GM12878 (cell line): ENCODE measurements around the gene SFPQ. TPM values are rescaled to one million over a fixed set of nuclear protein-coding genes. Genes with fewer than 3 reads are reported as not detected.

Experiments used
- ATAC-seq: fragments of 200-7000 bp; cut with Tn5 transposase; 3 replicates; pipeline ENCODE4 v1.9.1; 2020; ENCODE audit warnings: mild to moderate bottlenecking, moderate library complexity
- BruUV-seq: library from RNA; stranded (reverse); fragments of 400-500 nt; replicated peaks from 2 replicates; lab custom pipeline; 2021; lab: Mats Ljungman, UMichigan
- CTCF ChIA-PET: fragments of 300-600 bp; sonication (Branson Sonifier 250); formaldehyde crosslinking; extraction: SDS; loops from one replicate; lab custom pipeline; 2021; ENCODE audit warnings: inconsistent platforms; lab: Yijun Ruan, JAX
- POLR2A ChIA-PET: fragments of 350-600 bp; formaldehyde crosslinking; extraction: SDS; loops from one replicate; lab custom pipeline; 2021; ENCODE audit warnings: inconsistent platforms; lab: Charles Lee
- RAD21 ChIA-PET: fragments of 300-600 bp; sonication (Branson Sonifier 250); formaldehyde crosslinking; loops from one replicate; lab custom pipeline; 2023; ENCODE audit warnings: antibody characterized with exemption; ENCODE audit not compliant: unreplicated experiment; lab: Charles Lee
- SMC1A ChIA-PET: fragments of 300-600 bp; sonication (Branson Sonifier 250); formaldehyde crosslinking; loops from one replicate; lab custom pipeline; 2023; ENCODE audit not compliant: unreplicated experiment, uncharacterized antibody; lab: Charles Lee
- DNase-seq: peaks from one replicate; pipeline ENCODE4 v3.0.0-alpha.2; 2011; ENCODE audit warnings: low read depth, low spot score
- FAIRE-seq: peaks from 3 replicates; lab custom pipeline; 2011; peaks lifted over from hg19 to GRCh38; lab: Jason Lieb, UNC
- H2AFZ ChIP-seq: 2 replicates; pipeline ENCODE4 v1.6.0; 2011; ENCODE audit warnings: low read depth, low read length, control low read depth; ENCODE audit not compliant: control insufficient read depth
- H3K27ac ChIP-seq: 2 replicates; pipeline ENCODE4 v1.5.1; 2011; ENCODE audit warnings: control low read depth; ENCODE audit not compliant: control insufficient read depth, insufficient read depth
- H3K27me3 ChIP-seq, 2 experiments: replicated peaks in 1 of 2; 2 replicates each; pipeline versions ENCODE4 v1.6.0 to v1.6.1; 2011; ENCODE audit warnings: low read length in 1 of 2; ENCODE audit not compliant: control insufficient read depth in 2 of 2, insufficient read depth in 2 of 2
- H3K36me3 ChIP-seq, 2 experiments: 2 replicates each; pipeline ENCODE4 v1.5.1; 2011; ENCODE audit warnings: low read length in 1 of 2; ENCODE audit not compliant: control insufficient read depth in 2 of 2, insufficient read depth in 2 of 2
- H3K4me1 ChIP-seq: 2 replicates; pipeline ENCODE4 v1.6.1; 2011; ENCODE audit warnings: mild to moderate bottlenecking, low read length, moderate library complexity, mixed read lengths; ENCODE audit not compliant: control insufficient read depth, insufficient read depth
- H3K4me2 ChIP-seq: 2 replicates; pipeline ENCODE4 v1.6.0; 2011; ENCODE audit warnings: control low read depth; ENCODE audit not compliant: control insufficient read depth, insufficient read depth
- H3K4me3 ChIP-seq: fragments of 200-600 bp; sonication (generic); 2 replicates; pipeline ENCODE4 v1.5.1; 2016
- H3K79me2 ChIP-seq: 2 replicates; pipeline ENCODE4 v1.6.0; 2011; ENCODE audit warnings: low read length; ENCODE audit not compliant: control insufficient read depth, insufficient read depth
- H3K9ac ChIP-seq: 2 replicates; pipeline ENCODE4 v1.8.0; 2011; ENCODE audit warnings: low read length, control low read depth, mixed read lengths; ENCODE audit not compliant: control insufficient read depth, insufficient read depth
- H3K9me3 ChIP-seq: replicated peaks from 3 replicates; pipeline ENCODE4 v1.5.1; 2011; ENCODE audit warnings: mild to moderate bottlenecking, low read length; ENCODE audit not compliant: control insufficient read depth, insufficient read depth
- H4K20me1 ChIP-seq: 2 replicates; pipeline ENCODE4 v1.6.0; 2011; ENCODE audit not compliant: control insufficient read depth, insufficient read depth
- BCL11A ChIP-seq: IDR thresholded peaks from 2 replicates; pipeline ENCODE4 v1.6.1; 2011; ENCODE audit warnings: low read depth, low read length
- HCFC1 ChIP-seq: fragments of 150-350 bp; IDR thresholded peaks from 2 replicates; pipeline ENCODE4 v1.6.1; 2014; ENCODE audit warnings: low read length
- HDAC2 ChIP-seq: fragments of 200-600 bp; sonication (generic); IDR thresholded peaks from 2 replicates; pipeline ENCODE4 v1.6.1; 2017
- IRF4 ChIP-seq: IDR thresholded peaks from 2 replicates; pipeline ENCODE4 v1.6.1; 2011; ENCODE audit warnings: low read depth, low read length
- NFIC ChIP-seq: IDR thresholded peaks from 2 replicates; pipeline ENCODE4 v1.6.1; 2012; ENCODE audit warnings: low read depth, mild to moderate bottlenecking, inconsistent platforms, low read length, moderate library complexity
- NR2C1 ChIP-seq: fragments of 450-650 bp; IDR thresholded peaks from 2 replicates; pipeline ENCODE4 v1.6.1; 2017; ENCODE audit warnings: antibody characterized with exemption, mild to moderate bottlenecking, moderate library complexity
- POLR2AphosphoS5 ChIP-seq: IDR thresholded peaks from 2 replicates; pipeline ENCODE4 v1.6.1; 2011; ENCODE audit warnings: mild to moderate bottlenecking, low read length, inconsistent platforms
- RBBP5 ChIP-seq: fragments of 200-600 bp; sonication (generic); conservative IDR thresholded peaks from 2 replicates; pipeline ENCODE4 v1.6.1; 2016
- ZNF217 ChIP-seq: fragments of 450-650 bp; IDR thresholded peaks from 2 replicates; pipeline ENCODE4 v1.6.1; 2017; ENCODE audit warnings: antibody characterized with exemption, mild to moderate bottlenecking
- WGBS: methylation state at CpG from one replicate; pipeline ENCODE4 v1.1.6; 2016; ENCODE audit warnings: low lambda C conversion rate; ENCODE audit not compliant: insufficient replicate concordance, insufficient coverage; ENCODE audit errors: missing lambda C conversion rate; 5-methylcytosine and 5-hydroxymethylcytosine counted together
- in situ Hi-C: fragments of 300-500 bp; cut with MboI; formaldehyde crosslinking; loops from 9 replicates; pipeline ENCODE4 v1.14.3; 2018; ENCODE audit warnings: mixed read lengths
- intact Hi-C: fragments of 100-400 bp; cut with micrococcal nuclease; formaldehyde crosslinking; loops from one replicate; pipeline ENCODE4 v1.14.2; 2022; ENCODE audit not compliant: unreplicated experiment
- polyA plus RNA-seq, 11 experiments: library from polyadenylated mRNA; depleted of rRNA in 4 of 11; unstranded in 6 of 11; stranded (reverse) in 5 of 11; fragments of >200 nt; fragmentation: Nextera tagmentation in 4 of 11; fragmentation: Illumina TruSeq in 1 of 11; extraction: Ambion mirVana in 4 of 11; extraction: Trizol in 1 of 11; gene quantifications; 1 replicate in 1 of 11; 2 replicates in 10 of 11; pipeline versions ENCODE4 v1.2.1 to v1.2.3, GENCODE V29; 2011 to 2016; ENCODE audit warnings: inconsistent platforms in 2 of 11, missing spikeins in 2 of 11, low read depth in 1 of 11
- total RNA-seq, 4 experiments: library from RNA; depleted of rRNA in 3 of 4; stranded (reverse); fragments of >200 nt in 3 of 4; fragmentation: Illumina TruSeq in 1 of 4; extraction: Trizol in 1 of 4; gene quantifications; 2 replicates each; pipeline versions ENCODE4 v1.2.1 to v1.2.3, GENCODE V29; 2013 to 2021
- TF ChIP-seq, protein P1 (sequence below): fragments of 450-650 bp; IDR thresholded peaks from 2 replicates; pipeline ENCODE4 v1.6.1; 2017; ENCODE audit warnings: antibody characterized with exemption, mild to moderate bottlenecking, moderate library complexity
- TF ChIP-seq, protein P2 (sequence below): fragments of 450-650 bp; IDR thresholded peaks from 2 replicates; pipeline ENCODE4 v1.6.1; 2017; ENCODE audit warnings: mild to moderate bottlenecking, moderate library complexity

SFPQ gene
- total and polyA plus RNA-seq, 10 of the 15 experiments (the other 5 are each of a cell fraction or from before 2014, with no cell fraction given), result 78.5 to 559 (median 199) TPM

DNA sequence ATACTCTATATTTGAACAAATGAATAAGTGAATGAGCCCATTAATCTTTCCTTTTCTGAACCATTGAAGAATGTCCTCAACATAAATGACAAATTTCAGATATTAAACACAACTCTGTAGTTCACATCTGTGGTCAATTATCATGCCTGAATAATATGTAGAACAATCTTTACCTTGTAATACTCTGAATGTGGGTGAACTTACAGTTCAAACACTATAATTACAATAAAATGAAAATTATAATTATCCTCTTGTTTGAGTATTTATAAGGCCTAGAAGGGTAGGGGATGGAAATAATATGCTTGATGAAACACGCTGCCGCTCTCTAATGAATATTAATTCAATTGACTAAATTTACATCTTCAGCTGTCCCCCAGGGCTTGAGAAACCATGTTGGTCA, 8.7 kb upstream of the SFPQ start (continued):
- TF ChIP-seq BCL11A, result no peak
- TF ChIP-seq NFIC, result no peak
- TF ChIP-seq HDAC2, result no peak
- TF ChIP-seq IRF4, result no peak
- TF ChIP-seq HCFC1, result no peak
- TF ChIP-seq, protein P1, sequence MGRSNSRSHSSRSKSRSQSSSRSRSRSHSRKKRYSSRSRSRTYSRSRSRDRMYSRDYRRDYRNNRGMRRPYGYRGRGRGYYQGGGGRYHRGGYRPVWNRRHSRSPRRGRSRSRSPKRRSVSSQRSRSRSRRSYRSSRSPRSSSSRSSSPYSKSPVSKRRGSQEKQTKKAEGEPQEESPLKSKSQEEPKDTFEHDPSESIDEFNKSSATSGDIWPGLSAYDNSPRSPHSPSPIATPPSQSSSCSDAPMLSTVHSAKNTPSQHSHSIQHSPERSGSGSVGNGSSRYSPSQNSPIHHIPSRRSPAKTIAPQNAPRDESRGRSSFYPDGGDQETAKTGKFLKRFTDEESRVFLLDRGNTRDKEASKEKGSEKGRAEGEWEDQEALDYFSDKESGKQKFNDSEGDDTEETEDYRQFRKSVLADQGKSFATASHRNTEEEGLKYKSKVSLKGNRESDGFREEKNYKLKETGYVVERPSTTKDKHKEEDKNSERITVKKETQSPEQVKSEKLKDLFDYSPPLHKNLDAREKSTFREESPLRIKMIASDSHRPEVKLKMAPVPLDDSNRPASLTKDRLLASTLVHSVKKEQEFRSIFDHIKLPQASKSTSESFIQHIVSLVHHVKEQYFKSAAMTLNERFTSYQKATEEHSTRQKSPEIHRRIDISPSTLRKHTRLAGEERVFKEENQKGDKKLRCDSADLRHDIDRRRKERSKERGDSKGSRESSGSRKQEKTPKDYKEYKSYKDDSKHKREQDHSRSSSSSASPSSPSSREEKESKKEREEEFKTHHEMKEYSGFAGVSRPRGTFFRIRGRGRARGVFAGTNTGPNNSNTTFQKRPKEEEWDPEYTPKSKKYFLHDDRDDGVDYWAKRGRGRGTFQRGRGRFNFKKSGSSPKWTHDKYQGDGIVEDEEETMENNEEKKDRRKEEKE, result no peak

DNA sequence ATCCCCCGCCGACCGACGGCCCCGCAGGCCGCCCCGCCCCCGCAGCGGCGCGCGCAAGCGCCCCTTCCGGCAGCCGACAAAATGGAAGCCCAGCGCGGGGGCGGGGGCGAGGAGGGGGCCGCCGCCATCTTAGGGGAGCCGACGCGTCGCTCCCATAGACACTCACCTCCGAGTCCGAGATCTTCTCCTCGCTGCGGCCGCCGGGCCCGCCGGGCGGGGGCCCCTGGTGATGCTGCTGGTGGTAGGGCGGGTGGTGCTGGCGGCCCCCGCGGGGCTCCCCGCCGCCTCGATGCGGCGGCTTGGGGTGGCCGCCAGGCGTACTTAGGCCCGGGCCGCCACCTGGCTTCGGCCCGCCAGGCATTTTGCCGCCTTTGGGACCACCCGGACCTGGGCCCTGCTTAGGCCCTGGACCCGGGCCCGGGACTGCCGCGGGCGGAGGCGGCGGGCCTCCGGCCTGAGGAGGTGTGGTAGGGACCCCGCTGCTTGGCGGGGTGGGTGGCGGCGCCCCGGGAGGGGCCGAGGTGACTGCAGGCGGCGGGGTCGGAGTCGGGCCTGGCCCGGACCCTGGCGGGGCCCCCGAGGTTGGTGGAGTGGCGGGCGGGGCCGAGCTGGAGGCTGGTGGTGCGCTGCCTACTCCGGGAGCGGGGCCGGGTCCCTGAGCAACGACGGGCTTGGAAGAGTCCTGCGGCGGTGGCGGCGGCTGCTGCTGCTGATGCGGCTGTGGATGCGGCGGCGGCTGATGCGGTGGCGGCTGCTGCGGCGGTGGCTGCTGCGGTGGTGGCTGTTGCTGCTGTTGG, 691 bp downstream of the SFPQ start:
- H3K27me3 ChIP-seq, result no peaks in the 10 kb centered on the region
- POLR2A ChIA-PET, result interaction anchor here (0.5 to 1.3 kb wide), 7 partner anchors 10 to 347 kb away, joined by 3 to 6 read pairs (median 3); partner anchors contain the start of genes TMEM35B and ZMYM4
- CTCF ChIA-PET, result interaction anchor here (0.7 to 1.3 kb wide), 2 partner anchors 9 to 428 kb away, joined by 3 to 5 read pairs; no protein-coding TSS in a partner anchor
- H3K9me3 ChIP-seq, result no peaks in the 10 kb centered on the region
- no peaks in the 10 kb centered on the region for H3K4me1 ChIP-seq
- peaks cover 10 to 29% of the 10 kb centered on the region in 2 experiments for H3K36me3 ChIP-seq
- H4K20me1 ChIP-seq, result peaks cover 21% of the 10 kb centered on the region
- peaks cover 57% of the 10 kb centered on the region for H3K79me2 ChIP-seq
- SMC1A ChIA-PET, result interaction anchor here (0.5 to 1.1 kb wide), 2 partner anchors 10 to 176 kb away, joined by 3 to 8 read pairs; no protein-coding TSS in a partner anchor
- H3K27ac ChIP-seq, result peak overlapping the region; percentile 94
- ATAC-seq (peak; percentile 68), FAIRE-seq (no peak), DNase-seq (no peak)
- intact Hi-C loops, result loop anchor here (5.0 kb wide), 2 partner anchors 75 to 160 kb away; partner anchors contain the start of genes ZMYM4 and ZMYM6
- WGBS, result under 1% methylated on average over 68 of the region's 94 CpGs
- H2AFZ ChIP-seq, result no peak overlapping the region; the same call in 1 of the 2 replicates
- RAD21 ChIA-PET, result interaction anchor here (0.5 to 0.6 kb wide), 3 partner anchors 10 to 325 kb away, joined by 3 to 4 read pairs (median 3); no protein-coding TSS in a partner anchor
- in situ Hi-C loops, result no loop called here
- H3K4me2 ChIP-seq, result no peak overlapping the region
- no TSS peak for BruUV-seq
- peak overlapping the region; percentile 80 for H3K4me3 ChIP-seq
- peak overlapping the region; percentile 98 for H3K9ac ChIP-seq
- TF ChIP-seq, protein P2, sequence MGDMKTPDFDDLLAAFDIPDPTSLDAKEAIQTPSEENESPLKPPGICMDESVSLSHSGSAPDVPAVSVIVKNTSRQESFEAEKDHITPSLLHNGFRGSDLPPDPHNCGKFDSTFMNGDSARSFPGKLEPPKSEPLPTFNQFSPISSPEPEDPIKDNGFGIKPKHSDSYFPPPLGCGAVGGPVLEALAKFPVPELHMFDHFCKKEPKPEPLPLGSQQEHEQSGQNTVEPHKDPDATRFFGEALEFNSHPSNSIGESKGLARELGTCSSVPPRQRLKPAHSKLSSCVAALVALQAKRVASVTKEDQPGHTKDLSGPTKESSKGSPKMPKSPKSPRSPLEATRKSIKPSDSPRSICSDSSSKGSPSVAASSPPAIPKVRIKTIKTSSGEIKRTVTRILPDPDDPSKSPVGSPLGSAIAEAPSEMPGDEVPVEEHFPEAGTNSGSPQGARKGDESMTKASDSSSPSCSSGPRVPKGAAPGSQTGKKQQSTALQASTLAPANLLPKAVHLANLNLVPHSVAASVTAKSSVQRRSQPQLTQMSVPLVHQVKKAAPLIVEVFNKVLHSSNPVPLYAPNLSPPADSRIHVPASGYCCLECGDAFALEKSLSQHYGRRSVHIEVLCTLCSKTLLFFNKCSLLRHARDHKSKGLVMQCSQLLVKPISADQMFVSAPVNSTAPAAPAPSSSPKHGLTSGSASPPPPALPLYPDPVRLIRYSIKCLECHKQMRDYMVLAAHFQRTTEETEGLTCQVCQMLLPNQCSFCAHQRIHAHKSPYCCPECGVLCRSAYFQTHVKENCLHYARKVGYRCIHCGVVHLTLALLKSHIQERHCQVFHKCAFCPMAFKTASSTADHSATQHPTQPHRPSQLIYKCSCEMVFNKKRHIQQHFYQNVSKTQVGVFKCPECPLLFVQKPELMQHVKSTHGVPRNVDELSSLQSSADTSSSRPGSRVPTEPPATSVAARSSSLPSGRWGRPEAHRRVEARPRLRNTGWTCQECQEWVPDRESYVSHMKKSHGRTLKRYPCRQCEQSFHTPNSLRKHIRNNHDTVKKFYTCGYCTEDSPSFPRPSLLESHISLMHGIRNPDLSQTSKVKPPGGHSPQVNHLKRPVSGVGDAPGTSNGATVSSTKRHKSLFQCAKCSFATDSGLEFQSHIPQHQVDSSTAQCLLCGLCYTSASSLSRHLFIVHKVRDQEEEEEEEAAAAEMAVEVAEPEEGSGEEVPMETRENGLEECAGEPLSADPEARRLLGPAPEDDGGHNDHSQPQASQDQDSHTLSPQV, result peak; percentile 50; the same call in 1 of the 2 replicates
- TF ChIP-seq NR2C1, result peak; percentile 75
- TF ChIP-seq ZNF217, result 0 out of 2 replicates have a peak, but pooled peaks have one; percentile 33
- TF ChIP-seq, protein P1, result peak; percentile 12; the same call in 1 of the 2 replicates
- TF ChIP-seq RBBP5, result 0 out of 2 replicates have a peak, but pooled peaks have one; percentile 40
- peak; percentile 90 for TF ChIP-seq POLR2AphosphoS5
